Measurements from ENCODE around the gene CDH22. TPM values are rescaled to one million over a fixed set of nuclear protein-coding genes. Genes with fewer than 3 reads are reported as not detected.

Gene CDH22
- total RNA-seq, 1 experiment from 2014 or later: not detected

DNA sequence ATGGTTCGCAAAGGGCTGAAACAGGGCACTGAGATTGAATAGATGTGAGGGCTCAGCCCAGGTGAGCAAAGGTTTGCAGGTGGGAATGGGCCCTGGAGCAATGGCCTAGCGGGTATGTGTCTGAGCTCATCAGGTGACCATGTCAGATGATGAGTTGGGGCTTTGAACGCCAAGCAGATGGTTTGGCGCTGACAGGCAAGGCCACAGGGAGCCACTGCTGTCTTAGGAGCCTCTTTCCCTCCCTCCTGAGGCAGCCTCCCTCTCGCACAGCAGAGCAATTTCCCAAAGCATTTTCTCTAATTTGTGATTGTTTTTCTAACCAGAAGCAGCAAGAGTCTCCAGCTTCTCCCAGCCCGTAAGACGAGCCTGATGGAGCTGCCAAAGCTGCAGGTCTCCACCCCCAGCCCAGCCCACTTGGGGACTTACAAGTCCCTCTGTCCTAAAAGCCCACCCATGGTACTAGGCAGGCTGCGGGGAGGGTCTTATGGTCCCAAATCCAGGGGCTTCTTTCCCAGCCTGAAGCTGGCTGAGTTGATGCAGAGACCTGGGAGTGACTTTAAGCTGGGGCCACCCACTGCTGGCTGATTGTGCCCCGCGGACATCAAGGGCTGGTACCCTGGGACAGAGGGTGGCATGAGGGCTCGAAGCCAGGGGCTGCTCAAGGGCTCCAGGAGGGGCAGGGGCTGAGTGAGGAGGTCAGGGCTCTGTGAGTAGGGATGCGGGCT is 11.6 kb downstream of the CDH22 start (continued):
- TF ChIP-seq CTCF (IDR thresholded peaks at IDR 0.05): no peak

- no peaks in the 10 kb centered on the region for H3K4me1 ChIP-seq (ENCODE audit: control insufficient read depth, insufficient read depth, low read length)
- no peaks in the 10 kb centered on the region for H3K9me3 ChIP-seq (ENCODE audit: control insufficient read depth, insufficient read depth, low read depth, low read length)
- TF ChIP-seq SIN3A (IDR thresholded peaks at IDR 0.05; ENCODE audit: borderline replicate concordance, insufficient read depth, low read depth, low read length) (no peak), REST (IDR thresholded peaks at IDR 0.05; ENCODE audit: insufficient read depth in 1 of 2, low read depth in 2 of 2, low read length in 1 of 2) (peak; percentile 91), CTCF (IDR thresholded peaks at IDR 0.05) (no peak), TCF7L2 (IDR thresholded peaks at IDR 0.05; ENCODE audit: low read depth, low read length) (peak; percentile 59; the same call in 1 of the 2 replicates), POLR2AphosphoS5 (IDR thresholded peaks at IDR 0.05; ENCODE audit: low read depth, low read length) (no peak)
- ChIA-PET CTCF (no interaction called here), POLR2A (no interaction called here)
- H3K27ac ChIP-seq (ENCODE audit: low read length): no peak overlapping the region
- DNase-seq (ENCODE audit: low read depth, low spot score): no peak
- no peak for ATAC-seq
- intact Hi-C loops (cut with micrococcal nuclease; ENCODE audit: unreplicated experiment) (no loop called here), in situ Hi-C loops (cut with HindIII; ENCODE audit: low pct_unique_long_range_greater_than_20kb, low sequenced_read_pairs) (no loop called here)
- peaks cover 7% of the 10 kb centered on the region; the same call in 1 of the 2 replicates for H3K27me3 ChIP-seq (ENCODE audit: control insufficient read depth, insufficient read depth, low read length)
- no peak overlapping the region for H3K4me3 ChIP-seq (ENCODE audit: low read depth in 2 of 2, low read length in 2 of 2)
- no TSS peak for BruUV-seq (replicated peaks)
- H3K36me3 ChIP-seq (ENCODE audit: control insufficient read depth, insufficient read depth, low read length): no peaks in the 10 kb centered on the region; the same call in 1 of the 2 replicates
These were observed 15.2 kb downstream of the CDH22 start for GRCh38 chr20:46293084-46293483.

DNA sequence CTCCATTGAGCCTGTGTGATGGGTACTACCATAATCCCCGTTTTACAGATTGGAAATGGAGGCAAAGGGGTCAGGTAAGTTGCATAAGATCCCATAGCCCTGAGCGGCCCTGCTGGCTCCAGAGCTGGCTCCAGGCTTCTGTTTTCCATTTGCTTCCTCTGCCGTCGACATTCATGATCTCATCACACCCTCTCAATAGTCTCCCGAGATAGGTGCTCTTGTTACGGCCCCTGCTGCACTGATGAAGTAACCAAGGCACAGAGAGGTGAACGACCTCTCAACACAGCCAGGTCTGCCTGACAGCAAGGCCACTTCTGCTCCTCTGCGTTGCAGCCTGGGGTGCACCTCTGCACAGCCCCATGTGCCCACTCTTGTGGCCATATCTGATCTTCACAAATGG is 16.9 kb downstream of the CDH22 start:
- no peak for TF ChIP-seq SIN3A (IDR thresholded peaks at IDR 0.05; ENCODE audit: borderline replicate concordance, insufficient read depth, low read depth, low read length)
- no peak for TF ChIP-seq CTCF (IDR thresholded peaks at IDR 0.05)
- TF ChIP-seq TCF7L2 (IDR thresholded peaks at IDR 0.05; ENCODE audit: low read depth, low read length): no peak
- no peak for TF ChIP-seq POLR2AphosphoS5 (IDR thresholded peaks at IDR 0.05; ENCODE audit: low read depth, low read length)
- TF ChIP-seq REST (IDR thresholded peaks at IDR 0.05; ENCODE audit: insufficient read depth in 1 of 2, low read depth in 2 of 2, low read length in 1 of 2): no peak
- ChIA-PET POLR2A (no interaction called here), CTCF (no interaction called here)
- H3K36me3 ChIP-seq (ENCODE audit: control insufficient read depth, insufficient read depth, low read length): no peaks in the 10 kb centered on the region
- H3K27ac ChIP-seq (ENCODE audit: low read length): no peak overlapping the region
- peaks cover 9% of the 10 kb centered on the region; the same call in 1 of the 2 replicates for H3K27me3 ChIP-seq (ENCODE audit: control insufficient read depth, insufficient read depth, low read length)
- no peak for ATAC-seq
- intact Hi-C loops (cut with micrococcal nuclease; ENCODE audit: unreplicated experiment) (no loop called here), in situ Hi-C loops (cut with HindIII; ENCODE audit: low pct_unique_long_range_greater_than_20kb, low sequenced_read_pairs) (no loop called here)
- H3K9me3 ChIP-seq (ENCODE audit: control insufficient read depth, insufficient read depth, low read depth, low read length): no peaks in the 10 kb centered on the region
- no TSS peak for BruUV-seq (replicated peaks)
- DNase-seq (ENCODE audit: low read depth, low spot score): no peak
- no peaks in the 10 kb centered on the region for H3K4me1 ChIP-seq (ENCODE audit: control insufficient read depth, insufficient read depth, low read length)
- H3K4me3 ChIP-seq (ENCODE audit: low read depth in 2 of 2, low read length in 2 of 2): no peak overlapping the region
